Measurements from ENCODE around the gene KATNB1. TPM values are rescaled to one million over a fixed set of nuclear protein-coding genes. Genes with fewer than 3 reads are reported as not detected.
"Not testable (repeated sequence)": the region's sequence is repeated elsewhere in the genome, so short reads cannot be mapped to it uniquely, and the experiment has no call there.

Gene KATNB1
- total RNA-seq, 1 experiment from 2014 or later: 38.9 TPM

GRCh38 chr16:57785924-57786323 lies 50.4 kb downstream of the KATNB1 start:
- peaks cover 2% of the 10 kb centered on the region; the same call in 1 of the 2 replicates for H3K4me1 ChIP-seq
- H3K9me3 ChIP-seq (replicated peaks): no peaks in the 10 kb centered on the region
- H3K27me3 ChIP-seq: no peaks in the 10 kb centered on the region
- no peaks in the 10 kb centered on the region for H3K36me3 ChIP-seq
- DNase-seq: no peak
- H3K27ac ChIP-seq: no peak overlapping the region
- no peak overlapping the region for H3K4me3 ChIP-seq

DNA sequence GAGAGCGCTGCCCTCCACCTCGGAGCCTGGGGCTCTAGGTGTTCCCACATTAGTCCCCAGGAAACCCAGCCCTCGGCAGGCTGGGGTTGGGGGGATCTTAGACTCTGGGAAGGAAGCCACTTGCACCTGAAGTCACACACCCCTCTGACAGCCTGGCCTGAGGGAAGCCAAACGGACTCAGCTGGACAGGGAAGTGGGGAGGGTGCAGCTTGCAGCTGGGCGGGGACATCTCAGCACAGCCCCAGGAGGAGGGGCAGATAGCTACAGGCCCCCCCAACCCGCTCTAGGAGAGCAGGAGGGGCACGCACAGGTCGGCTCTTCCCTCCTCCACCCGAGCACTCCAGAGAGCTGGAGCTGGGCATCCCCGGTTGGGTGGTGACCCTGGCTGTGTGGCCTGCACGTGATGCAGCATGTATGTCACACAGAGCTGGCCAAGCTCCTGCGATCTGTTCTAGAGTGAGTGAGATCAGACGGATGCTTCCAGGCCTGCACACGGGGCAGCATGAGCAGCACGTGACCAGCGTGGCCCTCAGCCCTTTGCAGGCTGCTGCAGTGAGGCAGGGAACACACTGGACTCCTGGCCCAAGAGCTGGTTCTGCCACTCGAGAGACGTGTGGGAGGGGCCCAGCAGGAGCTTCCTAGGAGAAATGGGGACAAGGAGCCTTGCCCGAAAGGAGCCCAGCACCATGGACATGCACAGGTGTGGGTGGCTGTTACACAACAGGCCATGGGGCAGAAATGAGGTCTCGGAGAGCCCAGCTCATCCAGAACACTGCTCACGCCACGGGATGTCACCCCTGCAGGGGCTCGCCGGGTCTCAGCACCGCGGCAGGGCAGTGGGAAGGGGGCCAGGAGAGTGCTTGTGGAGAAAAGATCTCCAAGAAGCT lies 51.3 kb downstream of the KATNB1 start:
- Histone ChIP-seq H3K4me1 (peaks cover 11% of the 10 kb centered on the region), H3K27ac (no peak overlapping the region), H3K9me3 (replicated peaks) (no peaks in the 10 kb centered on the region), H3K27me3 (no peaks in the 10 kb centered on the region), H3K4me3 (no peak overlapping the region), H3K36me3 (no peaks in the 10 kb centered on the region)
- DNase-seq: no peak

GRCh38 chr16:57787519-57787905 lies 51.9 kb downstream of the KATNB1 start:
- Histone ChIP-seq H3K4me3 (no peak overlapping the region), H3K36me3 (no peaks in the 10 kb centered on the region), H3K27ac (no peak overlapping the region), H3K27me3 (no peaks in the 10 kb centered on the region), H3K9me3 (replicated peaks) (no peaks in the 10 kb centered on the region), H3K4me1 (peaks cover 11% of the 10 kb centered on the region)
- DNase-seq: no peak

GRCh38 chr16:57788252-57788841 lies 52.8 kb downstream of the KATNB1 start:
- DNase-seq: no peak
- Histone ChIP-seq H3K36me3 (no peaks in the 10 kb centered on the region), H3K9me3 (replicated peaks) (no peaks in the 10 kb centered on the region), H3K4me1 (peaks cover 11% of the 10 kb centered on the region), H3K27ac (no peak overlapping the region), H3K27me3 (no peaks in the 10 kb centered on the region), H3K4me3 (no peak overlapping the region)

DNA sequence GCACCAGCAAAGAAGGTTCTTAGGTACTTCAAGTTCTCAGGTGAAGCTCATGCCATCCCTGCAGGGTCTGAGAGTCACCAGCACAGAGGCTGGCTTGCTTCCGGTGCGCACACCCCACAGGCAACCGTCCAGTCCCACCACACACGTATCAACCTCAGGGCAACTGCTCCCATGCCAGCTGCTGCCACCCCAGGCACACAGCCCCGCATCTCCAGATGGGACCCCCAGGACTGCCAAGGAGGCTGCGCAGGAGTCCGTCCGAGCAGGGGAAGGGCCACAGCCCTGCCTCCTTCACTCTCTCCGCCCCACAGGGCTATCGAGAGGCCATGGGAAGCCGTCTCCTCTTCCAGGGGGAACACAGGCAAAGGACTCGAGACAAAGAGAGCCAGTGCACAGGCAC lies 53.4 kb downstream of the KATNB1 start:
- no peak overlapping the region for H3K27ac ChIP-seq
- no peaks in the 10 kb centered on the region for H3K27me3 ChIP-seq
- H3K4me3 ChIP-seq: no peak overlapping the region
- H3K36me3 ChIP-seq: 0 out of 2 replicates have a peak, but pooled peaks cover 3% of the 10 kb centered on the region
- DNase-seq: no peak
- H3K4me1 ChIP-seq: peaks cover 11% of the 10 kb centered on the region
- H3K9me3 ChIP-seq (replicated peaks): no peaks in the 10 kb centered on the region

- peak; percentile 22 to 31 for DNase-seq
- H3K4me3 ChIP-seq: no peak overlapping the region
- H3K27ac ChIP-seq: no peak overlapping the region
- H3K27me3 ChIP-seq: no peaks in the 10 kb centered on the region
- 0 out of 2 replicates have a peak, but pooled peaks cover 3% of the 10 kb centered on the region for H3K36me3 ChIP-seq
- H3K9me3 ChIP-seq (replicated peaks): no peaks in the 10 kb centered on the region
- H3K4me1 ChIP-seq: peaks cover 11% of the 10 kb centered on the region
Observed at GRCh38 chr16:57791195-57791892, 55.8 kb downstream of the KATNB1 start.

GRCh38 chr16:57791893-57792461 lies 56.4 kb downstream of the KATNB1 start:
- DNase-seq: no peak
- Histone ChIP-seq H3K36me3 (0 out of 2 replicates have a peak, but pooled peaks cover 3% of the 10 kb centered on the region), H3K4me3 (no peak overlapping the region), H3K27ac (no peak overlapping the region), H3K4me1 (peaks cover 11% of the 10 kb centered on the region), H3K9me3 (replicated peaks) (no peaks in the 10 kb centered on the region), H3K27me3 (no peaks in the 10 kb centered on the region)

DNA sequence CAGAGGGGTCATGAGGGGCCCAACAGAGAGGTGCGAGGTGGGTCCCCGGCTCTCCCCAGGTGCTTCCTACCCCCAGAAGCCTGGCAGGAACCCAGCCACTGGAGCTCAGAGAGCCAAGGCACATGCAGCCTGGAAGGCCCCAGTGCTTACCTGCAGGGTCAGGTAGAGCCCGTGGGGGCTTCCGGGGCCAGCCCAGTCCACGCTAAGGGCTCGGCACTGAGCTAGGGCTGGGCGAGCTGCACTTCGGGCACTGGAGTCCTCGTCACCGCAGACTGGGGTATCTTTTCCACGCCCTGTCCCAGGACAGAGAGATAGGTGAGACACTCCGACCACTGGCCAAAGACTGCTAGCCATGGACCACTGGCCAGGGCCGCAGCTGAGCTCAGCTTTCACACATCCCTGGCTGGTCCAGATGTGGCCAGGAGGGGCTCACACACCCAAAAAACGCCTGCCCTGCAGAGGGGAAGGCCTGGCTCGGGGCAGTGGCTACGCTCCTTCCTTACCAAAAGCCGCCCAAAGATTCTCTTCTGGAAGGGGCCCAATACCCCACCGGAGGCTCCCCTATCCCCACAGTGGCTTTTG lies 59.4 kb downstream of the KATNB1 start:
- Histone ChIP-seq H3K4me1 (peaks cover 20% of the 10 kb centered on the region), H3K36me3 (0 out of 2 replicates have a peak, but pooled peaks cover 3% of the 10 kb centered on the region), H3K27me3 (no peaks in the 10 kb centered on the region), H3K4me3 (no peak overlapping the region), H3K9me3 (replicated peaks) (no peaks in the 10 kb centered on the region), H3K27ac (no peak overlapping the region)
- DNase-seq: no peak

DNA sequence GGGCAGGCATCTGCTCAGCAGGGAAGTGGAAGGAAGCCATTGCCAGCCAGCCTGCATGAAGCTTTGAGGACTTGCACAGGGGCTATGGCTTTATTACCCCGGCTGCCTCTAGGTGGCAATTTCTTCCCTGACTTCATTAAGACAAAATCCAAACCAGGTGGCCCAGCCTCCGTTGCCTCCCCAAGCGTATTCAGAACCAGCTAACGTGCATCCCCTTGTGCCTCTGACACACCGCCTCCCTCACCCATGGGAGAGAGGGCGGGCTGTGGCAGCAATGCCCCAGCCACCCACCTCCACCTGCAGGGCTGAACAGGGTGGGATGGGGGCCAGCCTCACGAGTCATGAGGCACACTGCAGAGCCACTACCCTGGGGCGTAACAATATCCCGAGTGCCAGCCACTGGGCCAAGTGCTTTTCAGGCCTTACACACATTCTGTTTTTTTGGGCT lies 59.9 kb downstream of the KATNB1 start:
- no peaks in the 10 kb centered on the region for H3K27me3 ChIP-seq
- peaks cover 25% of the 10 kb centered on the region for H3K4me1 ChIP-seq
- DNase-seq: peak; percentile 33 to 46
- H3K27ac ChIP-seq: no peak overlapping the region
- H3K9me3 ChIP-seq (replicated peaks): no peaks in the 10 kb centered on the region
- H3K4me3 ChIP-seq: no peak overlapping the region
- H3K36me3 ChIP-seq: 0 out of 2 replicates have a peak, but pooled peaks cover 3% of the 10 kb centered on the region

DNA sequence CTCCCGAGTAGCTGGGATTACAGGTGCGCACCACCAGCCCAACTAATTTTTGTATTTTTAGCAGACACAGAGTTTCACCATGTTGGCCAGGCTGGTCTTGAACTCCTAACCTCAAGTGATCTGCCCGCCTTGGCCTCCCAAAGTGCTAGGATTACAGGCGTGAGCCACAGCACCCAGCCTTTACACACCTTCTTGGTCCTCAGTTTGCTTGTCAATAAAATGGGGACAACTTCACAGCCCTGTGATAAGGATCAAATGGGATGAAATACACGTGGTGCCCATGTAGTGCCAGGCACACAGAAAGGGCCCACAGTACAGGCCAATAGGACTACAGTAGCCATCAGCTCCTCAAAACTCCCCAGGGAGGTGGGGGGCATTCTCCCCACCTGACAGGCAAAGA lies 60.4 kb downstream of the KATNB1 start:
- not testable (repeated sequence) for H3K27ac ChIP-seq; H3K4me3 ChIP-seq; H3K27me3 ChIP-seq; H3K36me3 ChIP-seq; H3K9me3 ChIP-seq (replicated peaks); DNase-seq
- H3K4me1 ChIP-seq: peaks cover 27% of the 10 kb centered on the region

GRCh38 chr16:57797216-57797525 lies 61.6 kb downstream of the KATNB1 start:
- H3K9me3 ChIP-seq (replicated peaks): no peaks in the 10 kb centered on the region
- H3K4me3 ChIP-seq: no peak overlapping the region
- H3K27me3 ChIP-seq: no peaks in the 10 kb centered on the region
- peaks cover 24% of the 10 kb centered on the region for H3K4me1 ChIP-seq
- H3K27ac ChIP-seq: no peak overlapping the region
- DNase-seq: no peak
- H3K36me3 ChIP-seq: 0 out of 2 replicates have a peak, but pooled peaks cover 3% of the 10 kb centered on the region

GRCh38 chr16:57797526-57798266 lies 62.1 kb downstream of the KATNB1 start:
- Histone ChIP-seq H3K36me3 (0 out of 2 replicates have a peak, but pooled peaks cover 3% of the 10 kb centered on the region), H3K27ac (no peak overlapping the region), H3K4me3 (no peak overlapping the region), H3K27me3 (no peaks in the 10 kb centered on the region), H3K4me1 (peaks cover 24% of the 10 kb centered on the region), H3K9me3 (replicated peaks) (no peaks in the 10 kb centered on the region)
- no peak for DNase-seq

- no peaks in the 10 kb centered on the region for H3K9me3 ChIP-seq (replicated peaks)
- H3K4me3 ChIP-seq: no peak overlapping the region
- H3K36me3 ChIP-seq: 0 out of 2 replicates have a peak, but pooled peaks cover 3% of the 10 kb centered on the region
- H3K27me3 ChIP-seq: no peaks in the 10 kb centered on the region
- DNase-seq: no peak
- H3K27ac ChIP-seq: no peak overlapping the region
- H3K4me1 ChIP-seq: peaks cover 30% of the 10 kb centered on the region
Observed at GRCh38 chr16:57798267-57798810, 62.8 kb downstream of the KATNB1 start.

Measured in SJCRH30 (cell line).